Measurements from ENCODE around the gene SLC12A8. TPM values are rescaled to one million over a fixed set of nuclear protein-coding genes. Genes with fewer than 3 reads are reported as not detected.

Gene SLC12A8
- total and polyA plus RNA-seq, 9 of the 15 experiments (the other 6 are each of a cell fraction or from before 2014, with no cell fraction given): 0.04 to 0.33 (median 0.09) TPM; not detected in 4

- no peak overlapping the region for H3K27ac ChIP-seq (ENCODE audit: extremely low read depth, low read depth, low read length)
- intact Hi-C loops (cut with micrococcal nuclease): no loop called here
- BruUV-seq (replicated peaks): no TSS peak
- TF ChIP-seq ARID3B (CRISPR knock-in tag; IDR thresholded peaks at IDR 0.05; ENCODE audit: borderline replicate concordance) (no peak), CUX1 (CRISPR knock-in tag; IDR thresholded peaks at IDR 0.05) (no peak)
- H3K4me2 ChIP-seq (ENCODE audit: insufficient read depth, low read length): no peak overlapping the region
- no peaks in the 10 kb centered on the region for H4K20me1 ChIP-seq (replicated peaks; ENCODE audit: control insufficient read depth, insufficient read depth, low read length)
- no peak overlapping the region for H3K9ac ChIP-seq (ENCODE audit: insufficient read depth in 1 of 2, low read depth in 2 of 2, low read length in 2 of 2)
- H2AFZ ChIP-seq (ENCODE audit: low read depth, low read length): no peak overlapping the region
- H3K27me3 ChIP-seq (ENCODE audit: control insufficient read depth in 2 of 2, insufficient read depth in 2 of 2, low read length in 2 of 2): peaks cover 5 to 43% of the 10 kb centered on the region in 2 experiments; a peak in 4 of 5 replicates
- no peak for DNase-seq (ENCODE audit: extremely low read depth in 1 of 4, low spot score in 3 of 4)
- H3K9me1 ChIP-seq (ENCODE audit: control insufficient read depth, insufficient read depth, low read length): no peaks in the 10 kb centered on the region
- in situ Hi-C loops (cut with MboI): no loop called here
- FAIRE-seq: no peak
- no peak for ATAC-seq
- no peaks in the 10 kb centered on the region for H3K36me3 ChIP-seq (ENCODE audit: control insufficient read depth, insufficient read depth, low read length)
- 0% methylated on average over 11 of the region's 12 CpGs for WGBS (ENCODE audit: insufficient coverage, low coverage, missing lambda C conversion rate)
- H3K4me1 ChIP-seq (replicated peaks in 1 of 2; ENCODE audit: control insufficient read depth in 2 of 2, insufficient read depth in 2 of 2, low read length in 2 of 2): peaks cover 0 to 6% of the 10 kb centered on the region in 2 experiments; a peak in 2 of 5 replicates
- no peaks in the 10 kb centered on the region for H3K9me3 ChIP-seq (replicated peaks; ENCODE audit: control insufficient read depth, insufficient read depth, low read depth, low read length)
- no peaks in the 10 kb centered on the region for H3K79me2 ChIP-seq (ENCODE audit: control insufficient read depth, insufficient read depth, low read length)
- no peak overlapping the region for H3K4me3 ChIP-seq
- POLR2A ChIA-PET: no interaction called here
- CTCF ChIA-PET (ENCODE audit: low intra/inter-chr PET ratio): no interaction called here
Observed at GRCh38 chr3:125142420-125142778, 70.1 kb downstream of the SLC12A8 start.
